H9 (cell line): ENCODE results near the gene MICB. TPM values are rescaled to one million over a fixed set of nuclear protein-coding genes. Genes with fewer than 3 reads are reported as not detected.
A peak's percentile ranks its signal among the peaks of the same experiment; 100 is the strongest.

Experiments used
- DNase-seq: peaks from one replicate; pipeline ENCODE4 v3.0.0-alpha.2; 2017
- H2AFZ ChIP-seq: one replicate; pipeline ENCODE4 v1.6.1; 2013; ENCODE audit warnings: mild to moderate bottlenecking, low read length, control low read depth, moderate library complexity
- H2AK5ac ChIP-seq: 2 replicates; pipeline ENCODE4 v1.6.1; 2013; ENCODE audit warnings: low read length, control low read depth, mixed read lengths; ENCODE audit not compliant: insufficient read length
- H2BK120ac ChIP-seq: one replicate; pipeline ENCODE4 v1.6.1; 2013; ENCODE audit warnings: low read depth, mild to moderate bottlenecking, low read length, control low read depth, inconsistent platforms; ENCODE audit not compliant: poor library complexity, severe bottlenecking
- H2BK12ac ChIP-seq: 2 replicates; pipeline ENCODE4 v1.6.1; 2013; ENCODE audit warnings: low read length, control low read depth, mixed read lengths, low read depth; ENCODE audit not compliant: insufficient read length
- H2BK15ac ChIP-seq: 2 replicates; pipeline ENCODE4 v1.6.1; 2013; ENCODE audit warnings: low read depth, low read length, control low read depth
- H2BK20ac ChIP-seq: one replicate; pipeline ENCODE4 v1.6.1; 2013; ENCODE audit warnings: low read depth, mild to moderate bottlenecking, low read length, control low read depth, inconsistent platforms; ENCODE audit not compliant: poor library complexity, severe bottlenecking
- H2BK5ac ChIP-seq: 2 replicates; pipeline ENCODE4 v1.6.1; 2013; ENCODE audit warnings: low read length, control low read depth, mixed read lengths; ENCODE audit not compliant: insufficient read length
- H3K14ac ChIP-seq: 2 replicates; pipeline ENCODE4 v1.6.1; 2013; ENCODE audit warnings: low read length, control low read depth; ENCODE audit not compliant: insufficient read depth
- H3K18ac ChIP-seq: 2 replicates; pipeline ENCODE4 v1.6.1; 2013; ENCODE audit warnings: low read depth, mild to moderate bottlenecking, mixed read lengths, low read length, control low read depth; ENCODE audit not compliant: insufficient read length
- H3K23ac ChIP-seq: 2 replicates; pipeline ENCODE4 v1.6.1; 2013; ENCODE audit warnings: low read length, control low read depth, mixed read lengths, low read depth; ENCODE audit not compliant: insufficient read length
- H3K23me2 ChIP-seq: 2 replicates; pipeline ENCODE4 v1.6.1; 2013; ENCODE audit warnings: low read depth, mild to moderate bottlenecking, mixed read lengths, low read length, control low read depth; ENCODE audit not compliant: insufficient read length, poor library complexity, severe bottlenecking
- H3K27ac ChIP-seq: 2 replicates; pipeline ENCODE4 v1.5.1; 2013; ENCODE audit warnings: low read length, control low read depth, mixed read lengths, low read depth; ENCODE audit not compliant: insufficient read length
- H3K27me3 ChIP-seq: 2 replicates; pipeline ENCODE4 v1.6.1; 2013; ENCODE audit warnings: low read length, control low read depth, inconsistent platforms; ENCODE audit not compliant: insufficient read depth
- H3K4ac ChIP-seq: 2 replicates; pipeline ENCODE4 v1.6.1; 2013; ENCODE audit warnings: low read depth, mild to moderate bottlenecking, control low read depth, inconsistent platforms, low read length, moderate library complexity
- H3K4me1 ChIP-seq: 2 replicates; pipeline ENCODE4 v1.6.1; 2013; ENCODE audit warnings: low read length, control low read depth, inconsistent platforms; ENCODE audit not compliant: insufficient read depth
- H3K4me2 ChIP-seq: 2 replicates; pipeline ENCODE4 v1.6.1; 2013; ENCODE audit warnings: low read length, control low read depth, mixed read lengths; ENCODE audit not compliant: insufficient read length, insufficient read depth
- H3K56ac ChIP-seq: 2 replicates; pipeline ENCODE4 v1.6.1; 2013; ENCODE audit warnings: low read depth, mild to moderate bottlenecking, mixed read lengths, low read length, control low read depth; ENCODE audit not compliant: insufficient read length
- H3K79me1 ChIP-seq: 2 replicates; pipeline ENCODE4 v1.6.1; 2013; ENCODE audit warnings: low read depth, mild to moderate bottlenecking, moderate library complexity, low read length, control low read depth, inconsistent platforms; ENCODE audit not compliant: insufficient read depth, poor library complexity, severe bottlenecking
- H3K79me2 ChIP-seq: 2 replicates; pipeline ENCODE4 v1.6.1; 2013; ENCODE audit warnings: low read length, control low read depth, inconsistent platforms; ENCODE audit not compliant: insufficient read depth
- H3K9ac ChIP-seq: 2 replicates; pipeline ENCODE4 v1.6.1; 2013; ENCODE audit warnings: low read length, control low read depth, mixed read lengths; ENCODE audit not compliant: insufficient read length; ENCODE audit errors: extremely low read depth
- H3K9me3 ChIP-seq: one replicate; pipeline ENCODE4 v1.6.1; 2013; ENCODE audit warnings: low read depth, low read length, inconsistent platforms; ENCODE audit not compliant: control insufficient read depth
- H3T11ph ChIP-seq: one replicate; pipeline ENCODE4 v1.6.1; 2013; ENCODE audit warnings: mild to moderate bottlenecking, low read length, control low read depth, inconsistent platforms
- H4K20me1 ChIP-seq: one replicate; pipeline ENCODE4 v1.6.1; 2013; ENCODE audit not compliant: control insufficient read depth, insufficient read length, insufficient read depth
- H4K5ac ChIP-seq: 2 replicates; pipeline ENCODE4 v1.6.1; 2013; ENCODE audit warnings: low read depth, mild to moderate bottlenecking, mixed read lengths, low read length, control low read depth; ENCODE audit not compliant: insufficient read length
- H4K8ac ChIP-seq: replicated peaks from 2 replicates; pipeline ENCODE4 v1.6.1; 2013; ENCODE audit warnings: low read length, control low read depth, mixed read lengths, low read depth; ENCODE audit not compliant: insufficient read length
- H4K91ac ChIP-seq: 2 replicates; pipeline ENCODE4 v1.6.1; 2013; ENCODE audit warnings: low read depth, mild to moderate bottlenecking, moderate library complexity, mixed read lengths, low read length, control low read depth; ENCODE audit not compliant: insufficient read length
- H3K27ac Mint-ChIP-seq, 3 experiments: 2 replicates in 2 of 3; 3 replicates in 1 of 3; pipeline ENCODE4 v1.8.0; 2020 to 2021; ENCODE audit warnings: mixed read lengths in 3 of 3, mild to moderate bottlenecking in 1 of 3, moderate library complexity in 1 of 3
- H3K27me3 Mint-ChIP-seq: 2 replicates; pipeline ENCODE4 v1.8.0; 2021; ENCODE audit warnings: low read depth, mild to moderate bottlenecking, moderate library complexity, mixed read lengths
- H3K36me3 Mint-ChIP-seq, 3 experiments: 2 replicates in 2 of 3; 3 replicates in 1 of 3; pipeline ENCODE4 v1.8.0; 2020 to 2021; ENCODE audit warnings: low read depth in 3 of 3, mixed read lengths in 3 of 3; ENCODE audit not compliant: insufficient read depth in 1 of 3
- H3K4me1 Mint-ChIP-seq, 2 experiments: 2 replicates each; pipeline ENCODE4 v1.8.0; 2020; ENCODE audit warnings: mixed read lengths in 2 of 2
- H3K4me3 Mint-ChIP-seq, 2 experiments: 2 replicates in 1 of 2; 3 replicates in 1 of 2; pipeline ENCODE4 v1.8.0; 2020 to 2021; ENCODE audit warnings: mild to moderate bottlenecking in 2 of 2, mixed read lengths in 2 of 2, moderate library complexity in 1 of 2
- H3K9me3 Mint-ChIP-seq, 2 experiments: 2 replicates in 1 of 2; 3 replicates in 1 of 2; pipeline ENCODE4 v1.8.0; 2020; ENCODE audit warnings: mild to moderate bottlenecking in 2 of 2, mixed read lengths in 2 of 2, moderate library complexity in 1 of 2
- WGBS: extraction: QIAGEN DNeasy Blood & Tissue Kit; methylation state at CpG from one replicate; pipeline ENCODE4 v1.1.7; 2013; ENCODE audit warnings: missing lambda C conversion rate, low lambda C conversion rate, mixed read lengths; ENCODE audit not compliant: insufficient read length; ENCODE audit errors: extremely low coverage; 5-methylcytosine and 5-hydroxymethylcytosine counted together
- total RNA-seq: library from RNA; stranded (reverse); gene quantifications from 2 replicates; pipeline ENCODE4 v1.2.1, GENCODE V29; 2021
- TF ChIP-seq, protein P1 (sequence below): fragments of 200-600 bp; sonication (generic); conservative IDR thresholded peaks from 3 replicates; pipeline ENCODE4 v1.8.0; 2021; ENCODE audit warnings: antibody characterized with exemption, mild to moderate bottlenecking

Gene MICB
- total RNA-seq, 1 experiment from 2014 or later, result 6.2 TPM

DNA sequence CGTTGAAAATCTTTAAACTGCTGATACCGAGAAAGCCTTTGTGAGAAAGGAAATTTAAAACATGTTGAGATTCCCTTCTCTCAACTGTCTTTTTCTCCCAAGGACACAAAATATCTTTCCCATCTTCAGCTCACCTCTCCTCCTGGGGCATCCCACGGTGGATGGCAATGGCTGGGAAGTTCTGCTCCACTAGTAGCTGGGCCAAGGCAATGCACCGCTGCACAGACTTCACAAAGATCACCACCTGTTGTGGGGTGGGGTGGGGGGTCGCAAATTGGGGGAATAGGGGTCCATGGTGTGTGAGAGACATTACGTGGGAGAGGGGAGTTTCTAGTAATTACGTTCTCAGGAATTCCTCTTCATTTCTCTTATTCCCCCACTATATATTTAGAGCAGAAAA, 33.2 kb downstream of the MICB start:
- no peaks in the 10 kb centered on the region for H3K9me3 ChIP-seq
- Mint-ChIP-seq H3K4me3 (no peak overlapping the region), H3K4me1 (peaks cover 23 to 33% of the 10 kb centered on the region in 2 experiments), H3K27me3 (no peaks in the 10 kb centered on the region), H3K27ac (peak overlapping the region in 1 of 3 experiments; percentile 28; a peak in 2 of 7 replicates), H3K36me3 (peaks cover 59 to 69% (median 64%) of the 10 kb centered on the region in 3 experiments), H3K9me3 (no peaks in the 10 kb centered on the region; a peak in 1 of 5 replicates)
- H3K56ac ChIP-seq, result no peak overlapping the region
- no peaks in the 10 kb centered on the region; the same call in 1 of the 2 replicates for H3K79me2 ChIP-seq
- H3T11ph ChIP-seq, result no peak overlapping the region
- no peaks in the 10 kb centered on the region for H3K23me2 ChIP-seq
- no peak overlapping the region for H4K8ac ChIP-seq
- H3K4me2 ChIP-seq, result no peak overlapping the region
- no peak overlapping the region for H2AK5ac ChIP-seq
- no peak overlapping the region for H2BK5ac ChIP-seq
- no peak overlapping the region for H4K5ac ChIP-seq
- TF ChIP-seq, protein P1, sequence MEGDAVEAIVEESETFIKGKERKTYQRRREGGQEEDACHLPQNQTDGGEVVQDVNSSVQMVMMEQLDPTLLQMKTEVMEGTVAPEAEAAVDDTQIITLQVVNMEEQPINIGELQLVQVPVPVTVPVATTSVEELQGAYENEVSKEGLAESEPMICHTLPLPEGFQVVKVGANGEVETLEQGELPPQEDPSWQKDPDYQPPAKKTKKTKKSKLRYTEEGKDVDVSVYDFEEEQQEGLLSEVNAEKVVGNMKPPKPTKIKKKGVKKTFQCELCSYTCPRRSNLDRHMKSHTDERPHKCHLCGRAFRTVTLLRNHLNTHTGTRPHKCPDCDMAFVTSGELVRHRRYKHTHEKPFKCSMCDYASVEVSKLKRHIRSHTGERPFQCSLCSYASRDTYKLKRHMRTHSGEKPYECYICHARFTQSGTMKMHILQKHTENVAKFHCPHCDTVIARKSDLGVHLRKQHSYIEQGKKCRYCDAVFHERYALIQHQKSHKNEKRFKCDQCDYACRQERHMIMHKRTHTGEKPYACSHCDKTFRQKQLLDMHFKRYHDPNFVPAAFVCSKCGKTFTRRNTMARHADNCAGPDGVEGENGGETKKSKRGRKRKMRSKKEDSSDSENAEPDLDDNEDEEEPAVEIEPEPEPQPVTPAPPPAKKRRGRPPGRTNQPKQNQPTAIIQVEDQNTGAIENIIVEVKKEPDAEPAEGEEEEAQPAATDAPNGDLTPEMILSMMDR, result no peak
- peaks cover 11% of the 10 kb centered on the region for H3K79me1 ChIP-seq
- no peak overlapping the region for H3K23ac ChIP-seq
- no peak overlapping the region for H3K18ac ChIP-seq
- no peak overlapping the region for H3K27ac ChIP-seq
- no peak for DNase-seq
- H4K20me1 ChIP-seq, result peaks cover 4% of the 10 kb centered on the region
- no peak overlapping the region for H2AFZ ChIP-seq
- H3K14ac ChIP-seq, result no peak overlapping the region
- no peak overlapping the region for H3K4ac ChIP-seq
- H2BK12ac ChIP-seq, result no peak overlapping the region
- WGBS, result no CpG with 5 or more reads among the region's 7 CpGs
- no peak overlapping the region for H2BK120ac ChIP-seq
- H2BK15ac ChIP-seq, result no peak overlapping the region
- no peak overlapping the region for H3K9ac ChIP-seq
- H4K91ac ChIP-seq, result no peak overlapping the region
- no peaks in the 10 kb centered on the region; the same call in 1 of the 2 replicates for H3K4me1 ChIP-seq
- H2BK20ac ChIP-seq, result no peak overlapping the region
- H3K27me3 ChIP-seq, result no peaks in the 10 kb centered on the region
